Measurements from ENCODE around the gene ATF3.

GRCh38 chr1:212568978-212569537 lies 39.5 kb upstream of the ATF3 start:
- TF ChIP-seq CTCF (IDR thresholded peaks at IDR 0.05): no peak
- TF ChIP-seq POLR2A (IDR thresholded peaks at IDR 0.05): no peak
